Activated CD4-positive, alpha-beta T cell treated with anti-CD3 and anti-CD28 coated beads, Interleukin-2, Interleukin-6, amounts not matched to agents 100 ng/mL and 50 ng/mL, durations not matched to agents 16 hours and 8 hours (primary cell): ENCODE results near the gene EGLN1.
"Not testable (repeated sequence)": the region's sequence is repeated elsewhere in the genome, so short reads cannot be mapped to it uniquely, and the experiment has no call there.

Experiments
- DNase-seq: peaks from one replicate; pipeline ENCODE4 v3.0.0-alpha.2; 2020

The EGLN1 gene

GRCh38 chr1:231421971-231422797 is at the start of gene EGLN1:
Gene EGLN1 (minus strand): TSS chr1:231422287. CDS start chr1:231421888, 399 bp downstream.
- peak; percentile 91 for DNase-seq

DNA sequence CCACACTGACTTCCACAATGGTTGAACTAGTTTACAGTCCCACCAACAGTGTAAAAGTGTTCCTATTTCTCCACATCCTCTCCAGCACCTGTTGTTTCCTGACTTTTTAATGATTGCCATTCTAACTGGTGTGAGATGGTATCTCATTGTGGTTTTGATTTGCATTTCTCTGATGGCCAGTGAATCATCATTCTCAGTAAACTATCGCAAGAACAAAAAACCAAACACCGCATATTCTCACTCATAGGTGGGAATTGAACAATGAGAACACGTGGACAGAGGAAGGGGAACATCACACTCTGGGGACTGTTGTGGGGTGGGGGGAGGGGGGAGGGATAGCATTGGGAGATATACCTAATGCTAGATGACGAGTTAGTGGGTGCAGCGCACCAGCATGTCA is 49.4 kb upstream of the EGLN1 start:
- peak; percentile 10 for DNase-seq

DNA sequence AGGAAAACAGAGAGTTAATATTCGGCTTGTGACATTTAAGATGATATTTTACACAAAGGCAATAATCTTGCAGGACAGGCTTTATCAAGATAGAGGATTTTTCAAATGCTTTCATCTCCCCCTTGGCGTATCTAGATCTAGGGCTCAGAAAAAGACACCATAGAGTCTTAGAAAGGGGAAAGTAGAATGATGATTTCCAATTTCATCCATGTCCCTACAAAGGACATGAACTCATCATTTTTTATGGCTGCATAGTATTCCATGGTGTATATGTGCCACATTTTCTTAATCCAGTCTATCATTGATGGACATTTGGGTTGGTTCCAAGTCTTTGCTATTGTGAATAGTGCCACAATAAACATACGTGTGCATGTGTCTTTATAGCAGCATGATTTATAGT is 48.9 kb upstream of the EGLN1 start:
- not testable (repeated sequence) for DNase-seq

DNA sequence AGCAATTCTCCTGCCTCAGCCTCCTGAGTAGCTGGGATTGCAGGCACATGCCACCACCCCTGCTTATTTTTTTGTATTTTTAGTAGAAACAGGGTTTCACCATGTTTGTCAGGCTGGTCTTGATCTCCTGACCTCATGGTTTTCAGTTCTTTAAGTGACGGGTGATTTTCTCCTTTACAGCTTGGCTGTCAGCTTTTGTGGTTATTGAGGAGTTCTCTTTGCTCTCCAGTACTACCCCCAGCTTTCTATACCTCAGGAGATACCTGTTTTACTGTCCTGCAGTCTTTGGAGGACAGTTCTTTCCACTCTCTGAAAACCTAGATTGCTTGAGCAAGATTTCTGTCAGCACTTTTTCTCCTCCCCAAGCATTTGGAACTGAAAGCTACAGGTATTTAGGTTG is 45.9 kb upstream of the EGLN1 start:
- DNase-seq = no peak

DNA sequence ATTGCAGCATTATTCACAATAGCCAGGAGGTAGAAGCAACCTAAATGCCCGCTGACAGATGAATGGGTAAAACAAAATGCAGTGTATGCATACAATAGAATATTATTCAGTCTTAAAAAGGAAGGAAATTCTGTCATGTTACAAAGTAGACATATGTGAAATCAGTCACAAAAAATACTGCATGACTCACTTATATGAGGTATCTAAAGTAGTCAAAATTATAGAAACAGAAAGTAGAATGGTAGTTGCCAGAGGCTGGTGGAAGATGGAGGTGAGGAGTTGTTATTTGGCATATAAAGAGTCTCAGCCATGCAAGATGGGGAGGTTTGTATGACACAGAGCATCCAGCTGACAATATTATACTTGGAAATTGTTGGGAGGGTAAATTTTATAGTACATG is 43.0 kb upstream of the EGLN1 start:
- DNase-seq = peak; percentile 46

DNA sequence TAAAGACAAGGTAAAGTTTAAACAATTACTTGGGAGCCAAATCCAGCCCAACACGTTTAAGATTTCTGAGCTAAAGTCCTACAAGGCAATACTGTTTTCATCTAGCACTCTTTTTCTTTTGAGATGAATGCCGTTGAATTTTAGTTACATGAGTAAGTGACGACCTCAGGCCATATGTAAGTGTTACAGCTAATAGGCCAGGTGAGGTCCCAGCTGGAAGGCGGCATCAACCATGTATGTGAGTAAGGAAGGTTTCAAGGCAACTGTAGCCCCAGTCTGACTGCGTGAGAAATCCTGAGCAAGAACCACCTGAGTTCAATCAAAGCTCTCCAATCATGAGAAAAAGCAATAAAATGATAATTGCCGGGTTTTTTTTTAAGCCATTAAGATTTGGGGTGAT is 41.5 kb upstream of the EGLN1 start:
- no peak for DNase-seq

DNA sequence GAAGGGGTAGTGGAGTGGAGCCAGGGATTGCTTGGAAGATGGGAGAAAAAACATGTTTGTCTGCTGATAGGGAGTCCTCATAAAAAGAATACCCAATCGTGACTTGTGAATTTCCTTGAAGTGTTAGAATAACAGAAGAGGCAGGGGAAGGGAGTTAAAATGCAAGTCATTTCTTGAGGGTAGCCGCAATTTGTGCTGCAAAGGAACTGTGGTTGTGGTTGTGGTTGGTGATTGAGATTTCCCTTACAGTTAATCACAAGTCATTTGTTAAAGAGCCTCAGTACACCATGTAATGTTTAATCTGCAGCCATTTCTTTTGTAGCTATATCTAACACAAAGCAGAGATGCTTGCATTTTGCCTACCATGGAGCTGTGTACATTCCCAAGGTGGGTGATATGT is 38.5 kb upstream of the EGLN1 start:
- DNase-seq = peak; percentile 90

DNA sequence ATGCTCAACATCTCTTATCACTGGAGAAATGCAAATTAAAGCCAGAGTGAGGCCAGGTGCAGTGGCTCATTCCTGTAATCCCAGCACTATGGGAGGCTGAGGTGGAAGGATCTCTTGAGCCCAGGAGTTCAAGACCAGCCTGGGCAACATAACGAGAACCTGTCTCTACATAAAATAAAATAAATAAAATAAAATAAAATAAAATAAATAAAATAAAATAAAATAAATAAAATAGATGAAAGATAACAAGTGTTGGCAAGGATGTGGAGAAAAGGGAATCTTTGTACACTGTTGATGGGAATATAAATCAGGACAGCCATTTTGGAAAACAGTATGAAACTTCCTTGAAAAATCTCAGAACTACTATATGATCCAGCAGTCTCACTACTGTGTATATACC is 37.4 kb upstream of the EGLN1 start:
- DNase-seq = not testable (repeated sequence)

- not testable (repeated sequence) for DNase-seq
Observed at GRCh38 chr1:231457956-231458355, 35.9 kb upstream of the EGLN1 start.

DNA sequence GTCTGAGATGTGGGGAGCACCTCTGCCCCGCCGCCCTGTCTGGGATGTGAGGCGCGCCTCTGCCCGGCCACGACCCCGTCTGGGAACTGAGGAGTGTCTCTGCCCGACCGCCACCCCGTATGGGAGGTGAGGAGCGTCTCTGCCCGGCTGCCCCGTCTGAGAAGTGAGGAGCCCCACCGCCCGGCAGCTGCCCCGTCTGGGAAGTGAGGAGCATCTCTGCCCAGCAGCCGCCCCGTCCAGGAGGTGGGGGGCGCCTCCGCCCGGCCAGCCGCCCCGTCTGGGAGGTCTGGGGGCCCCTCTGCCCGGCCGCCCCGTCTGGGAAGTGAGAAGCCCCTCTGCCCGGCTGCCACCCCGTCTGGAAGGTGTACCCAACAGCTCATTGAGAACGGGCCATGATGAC is 32.0 kb upstream of the EGLN1 start:
- not testable (repeated sequence) for DNase-seq

DNA sequence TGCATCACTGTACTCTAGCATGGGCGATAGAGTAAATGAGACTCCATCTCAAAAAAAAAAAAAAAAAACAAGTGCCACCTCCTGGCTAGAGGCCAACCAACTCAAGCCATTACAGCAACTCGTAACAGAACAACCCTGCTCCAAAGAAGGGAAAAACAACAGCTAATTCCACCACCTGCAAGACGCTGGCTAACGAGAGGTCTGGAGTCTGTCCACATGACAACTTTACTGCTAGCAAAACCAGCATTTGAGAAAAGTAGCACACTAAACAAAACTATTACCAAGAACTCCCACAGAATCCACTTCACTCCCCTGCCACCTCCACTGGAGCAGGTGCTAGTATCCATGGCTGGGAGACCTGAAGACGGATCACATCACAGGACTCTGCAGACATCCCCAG is 24.1 kb upstream of the EGLN1 start:
- no peak for DNase-seq

DNA sequence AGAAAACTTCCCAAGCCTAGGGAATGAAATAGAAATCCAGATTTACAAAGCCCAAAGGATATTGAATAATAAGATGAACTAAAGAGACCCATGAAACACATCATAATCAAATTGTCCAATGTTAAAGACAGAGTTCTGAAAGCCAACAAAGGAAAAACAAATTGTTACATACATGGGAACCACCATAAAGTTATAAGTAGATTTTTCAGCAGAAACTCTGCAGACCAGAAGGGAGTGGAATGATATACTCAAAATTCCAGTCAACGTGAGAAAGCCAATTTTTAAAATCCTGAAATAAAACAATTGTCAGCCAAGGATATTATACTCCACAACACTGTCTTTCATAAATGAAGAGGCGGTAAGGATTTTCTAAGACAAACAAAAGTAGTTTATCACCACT is 22.0 kb upstream of the EGLN1 start:
- no peak for DNase-seq

DNA sequence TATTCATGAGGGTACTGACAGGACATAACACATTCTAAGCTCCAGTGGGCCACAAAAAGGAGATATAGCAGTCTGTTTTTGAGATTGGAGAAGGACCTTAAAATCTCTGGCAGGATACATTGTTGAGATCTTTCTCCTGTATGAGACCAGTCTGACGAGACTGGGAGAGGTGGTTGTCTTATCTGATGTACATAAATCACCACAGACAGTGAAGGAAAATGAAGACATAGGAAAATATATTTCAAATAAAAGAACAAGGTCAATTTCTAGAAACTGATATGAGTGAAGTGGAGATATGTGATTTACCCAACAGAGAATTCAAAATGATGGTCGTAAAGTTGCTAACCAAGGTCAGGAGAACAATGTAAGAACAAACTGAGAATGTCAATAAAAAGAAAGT is 21.3 kb upstream of the EGLN1 start:
- no peak for DNase-seq

DNA sequence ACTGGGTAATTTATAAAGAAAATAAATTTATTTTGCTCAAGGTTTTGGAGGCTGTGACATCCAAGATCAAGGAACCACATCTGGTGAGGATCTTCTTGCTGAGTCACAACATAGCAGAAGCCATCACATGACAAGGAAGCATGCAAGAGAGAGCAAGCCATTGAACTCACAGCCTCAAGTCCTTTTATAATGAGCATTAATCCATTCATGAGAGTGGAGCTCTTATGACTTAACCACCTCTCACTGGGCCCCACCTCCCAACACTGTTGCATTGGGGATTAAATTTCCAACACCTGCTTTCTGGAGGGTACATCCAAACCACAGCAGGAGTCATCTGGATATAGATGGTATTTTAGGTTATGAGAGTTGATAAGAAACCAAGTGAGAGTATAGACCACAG is 20.6 kb upstream of the EGLN1 start:
- no peak for DNase-seq

GRCh38 chr1:231432996-231433395 is 10.9 kb upstream of the EGLN1 start:
- DNase-seq = no peak

GRCh38 chr1:231431665-231432415 is 9.8 kb upstream of the EGLN1 start:
- no peak for DNase-seq

DNA sequence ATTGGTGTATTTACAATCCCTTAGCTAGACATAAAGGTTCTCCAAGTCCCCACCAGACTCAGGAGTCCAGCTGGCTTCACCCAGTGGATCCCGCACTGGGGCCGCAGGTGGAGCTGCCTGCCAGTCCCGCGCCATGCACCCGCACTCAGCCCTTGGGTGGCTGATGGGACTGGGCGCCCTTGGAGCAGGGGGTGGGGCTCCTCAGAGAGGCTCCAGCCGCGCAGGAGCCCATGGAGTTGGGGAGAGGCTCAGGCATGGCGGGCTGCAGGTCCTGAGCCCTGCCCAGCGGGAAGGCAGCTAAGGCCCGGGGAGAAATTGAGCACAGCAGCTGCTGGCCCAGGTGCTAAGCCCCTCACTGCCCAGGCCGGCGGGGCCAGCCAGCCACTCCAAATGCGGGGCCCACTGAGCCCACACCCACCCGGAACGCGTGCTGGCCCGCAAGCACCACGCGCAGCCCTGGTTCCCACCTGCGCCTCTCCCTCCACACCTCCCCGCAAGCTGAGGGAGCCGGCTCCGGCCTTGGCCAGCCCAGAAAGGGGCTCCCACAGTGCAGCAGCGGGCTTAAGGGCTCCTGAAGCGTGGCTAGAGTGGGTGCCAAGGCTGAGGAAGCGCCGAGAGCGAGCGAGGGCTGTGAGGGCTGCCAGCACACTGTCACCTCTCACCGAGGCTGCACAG is 8.7 kb upstream of the EGLN1 start:
- not testable (repeated sequence) for DNase-seq

GRCh38 chr1:231428377-231428776 is 6.3 kb upstream of the EGLN1 start:
- DNase-seq = no peak

DNA sequence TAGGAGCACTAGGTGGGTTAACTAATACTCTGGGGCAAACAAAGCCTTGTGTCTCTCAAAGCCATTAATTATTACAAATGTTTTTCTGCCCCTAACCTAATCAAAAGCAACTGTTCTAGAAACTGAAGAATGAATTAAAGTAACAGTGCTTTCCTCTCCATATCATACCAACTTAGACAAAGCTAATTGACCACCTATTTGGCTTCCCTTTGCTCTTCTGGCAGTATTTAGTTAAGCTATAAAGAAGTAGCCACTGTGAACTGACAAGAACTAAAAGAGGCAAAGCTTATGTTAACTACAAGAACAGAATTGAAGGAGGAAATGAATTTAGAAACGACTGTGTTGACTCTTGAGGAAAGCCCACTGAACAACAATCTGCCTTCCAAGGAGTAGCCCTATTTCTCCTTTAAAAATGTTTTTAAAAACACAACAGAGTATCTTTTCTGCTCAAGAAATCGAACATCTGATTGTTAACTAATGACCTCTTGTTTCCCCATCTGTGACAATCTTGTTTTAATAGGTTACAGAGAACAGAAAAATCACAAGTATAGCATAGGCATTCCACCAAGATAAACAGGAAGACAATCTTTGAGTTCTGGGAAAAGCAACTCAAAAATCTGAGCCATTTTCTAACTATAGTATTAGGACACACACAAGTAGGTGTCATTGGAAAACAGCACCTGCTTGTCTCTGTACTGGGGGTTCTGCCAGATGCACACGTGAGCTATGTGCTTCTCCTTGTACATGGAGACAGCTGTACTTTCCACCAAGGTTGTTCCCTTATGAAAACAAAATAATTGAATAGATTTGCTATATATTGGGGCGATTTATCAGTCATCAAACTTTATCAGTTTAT is 3.1 kb upstream of the EGLN1 start:
- DNase-seq = no peak

DNA sequence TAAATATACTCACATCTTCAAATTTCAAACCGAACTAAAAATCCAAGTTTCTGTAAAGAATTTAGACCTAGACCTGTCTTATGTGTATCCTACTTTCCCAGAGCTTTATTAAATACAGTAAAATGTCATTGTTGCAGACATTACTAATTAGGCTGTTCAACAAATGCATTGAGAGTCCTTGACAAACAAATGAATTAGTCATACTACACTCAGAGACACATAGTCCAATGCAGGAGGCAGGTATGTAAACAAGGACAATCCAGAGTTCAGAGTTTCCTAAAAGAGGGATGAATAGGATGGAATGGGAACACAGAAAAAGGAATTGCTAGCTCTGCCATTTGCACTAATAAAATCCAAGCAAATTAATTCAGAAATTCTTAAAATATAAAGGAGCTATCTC is 1.6 kb upstream of the EGLN1 start:
- DNase-seq = no peak

- DNase-seq = no peak
Observed at GRCh38 chr1:231422798-231423309, 767 bp upstream of the EGLN1 start.

DNA sequence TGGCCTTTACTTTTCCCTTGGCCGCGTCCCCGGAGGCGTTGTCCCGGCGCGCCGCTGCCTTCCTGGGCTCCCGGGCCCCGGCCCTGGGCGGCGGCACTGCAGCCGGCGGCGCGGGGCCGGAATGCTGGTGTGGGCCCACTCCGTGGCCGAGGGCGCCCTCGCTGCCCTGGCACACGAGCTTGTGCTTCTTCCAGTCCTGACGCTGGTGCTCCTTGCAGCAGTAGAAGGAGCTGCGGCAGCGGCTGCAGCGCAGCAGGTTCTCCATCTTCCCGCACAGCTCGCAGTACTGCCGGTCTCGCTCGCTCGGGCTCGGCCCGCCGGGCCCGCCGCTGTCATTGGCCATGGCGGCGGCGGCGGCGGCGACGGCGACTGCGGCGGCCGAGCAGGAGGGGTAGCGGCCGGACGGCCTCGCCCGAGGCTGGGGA is 529 bp downstream of the EGLN1 start:
- no peak for DNase-seq
